Urinary bladder (tissue), 4 donors: ENCODE data around the gene SAG. TPM values are rescaled to one million over a fixed set of nuclear protein-coding genes. Genes with fewer than 3 reads are reported as not detected.

Source experiments
- DNase-seq: peaks from one replicate; pipeline ENCODE4 v3.0.0-alpha.2; 2015; ENCODE audit errors: extremely low spot score
- H3K27ac ChIP-seq: one replicate; pipeline ENCODE4 v1.5.1; 2013; ENCODE audit warnings: low read depth, mild to moderate bottlenecking, moderate library complexity
- H3K36me3 ChIP-seq: one replicate; pipeline ENCODE4 v1.6.1; 2013; ENCODE audit warnings: mild to moderate bottlenecking, moderate library complexity; ENCODE audit not compliant: insufficient read depth
- H3K4me1 ChIP-seq: one replicate; pipeline ENCODE4 v1.6.1; 2013; ENCODE audit warnings: mild to moderate bottlenecking, moderate library complexity; ENCODE audit not compliant: insufficient read depth
- H3K4me3 ChIP-seq: one replicate; pipeline ENCODE4 v1.5.1; 2013; ENCODE audit warnings: low read depth, low read length
- WGBS: extraction: QIAGEN DNeasy Blood & Tissue Kit; methylation state at CpG from one replicate; pipeline ENCODE4 v1.1.7; 2013; 5-methylcytosine and 5-hydroxymethylcytosine counted together
- polyA plus RNA-seq: library from polyadenylated mRNA; stranded (reverse); fragments of 200-250 nt; gene quantifications from one replicate; pipeline ENCODE4 v1.2.3, GENCODE V29; 2013
- total RNA-seq: library from RNA; depleted of rRNA; stranded (reverse); fragments of >200 nt; gene quantifications from one replicate; pipeline ENCODE4 v1.2.3, GENCODE V29; 2014
- donor health status: healthy with polysubstance abuse.
- donor health status: healthy.

The SAG gene
- total and polyA plus RNA-seq, 2 donors, result 0.03 TPM; not detected in 1

- no peak overlapping the region for H3K4me3 ChIP-seq
- H3K36me3 ChIP-seq, result no peaks in the 10 kb centered on the region
- DNase-seq, result no peak
- 89% methylated on average over 2 of the region's 2 CpGs for WGBS
- no peak overlapping the region for H3K27ac ChIP-seq
- H3K4me1 ChIP-seq, result no peaks in the 10 kb centered on the region
Measured at GRCh38 chr2:233301248-233301647, 6.4 kb upstream of the SAG start.

DNA sequence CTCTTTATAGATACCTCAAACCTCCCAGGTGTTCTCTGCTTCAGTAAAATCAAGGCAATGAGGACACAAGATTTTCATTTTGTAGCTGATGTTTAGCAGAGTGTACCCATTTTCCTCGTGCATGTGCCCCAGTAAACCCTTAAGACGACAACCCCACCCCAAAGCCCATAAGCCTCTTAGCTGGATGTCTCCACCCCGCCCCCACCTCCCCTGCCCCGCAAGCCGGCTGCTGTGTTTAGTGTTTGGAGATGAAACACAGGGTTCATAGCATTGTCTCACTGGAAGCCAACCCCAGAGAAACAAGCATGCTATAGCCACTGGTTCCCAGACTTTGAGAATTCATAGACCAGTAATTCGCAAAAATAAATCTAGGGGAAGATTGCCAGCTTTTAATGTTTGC is 5.8 kb upstream of the SAG start:
- H3K27ac ChIP-seq, result no peak overlapping the region
- WGBS, result 36% methylated on average over 6 of the region's 6 CpGs
- no peak for DNase-seq
- no peaks in the 10 kb centered on the region for H3K36me3 ChIP-seq
- no peak overlapping the region for H3K4me3 ChIP-seq
- no peaks in the 10 kb centered on the region for H3K4me1 ChIP-seq

DNA sequence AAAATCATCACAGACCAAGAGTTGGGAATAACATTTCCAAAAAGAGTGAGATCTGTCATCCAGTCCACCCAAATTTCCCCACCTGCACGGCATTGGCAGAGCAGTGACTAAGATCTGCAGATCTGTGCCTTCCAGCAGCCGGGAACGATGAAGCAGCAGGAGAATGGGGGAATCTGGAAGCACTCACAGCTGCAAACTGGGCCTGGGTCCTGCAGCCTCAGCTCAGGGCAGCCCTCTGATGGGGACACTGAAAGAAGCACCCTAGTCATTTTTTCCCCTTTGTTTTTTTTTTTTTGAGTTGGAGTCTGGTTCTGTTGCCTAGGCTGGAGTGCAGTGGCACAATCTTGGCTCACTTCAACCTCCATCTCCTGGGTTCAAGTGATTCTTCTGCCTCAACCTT is 4.4 kb upstream of the SAG start:
- no peaks in the 10 kb centered on the region for H3K4me1 ChIP-seq
- no peak overlapping the region for H3K4me3 ChIP-seq
- no peak overlapping the region for H3K27ac ChIP-seq
- no peaks in the 10 kb centered on the region for H3K36me3 ChIP-seq
- DNase-seq, result no peak
- WGBS, result 86% methylated on average over 3 of the region's 3 CpGs

GRCh38 chr2:233311241-233311926 is 3.8 kb downstream of the SAG start:
- H3K4me3 ChIP-seq, result no peak overlapping the region
- H3K4me1 ChIP-seq, result no peaks in the 10 kb centered on the region
- no peaks in the 10 kb centered on the region for H3K36me3 ChIP-seq
- no peak overlapping the region for H3K27ac ChIP-seq
- no peak for DNase-seq
- 88% methylated on average over 11 of the region's 11 CpGs for WGBS

GRCh38 chr2:233312874-233313273 is 5.3 kb downstream of the SAG start:
- Histone ChIP-seq H3K36me3 (no peaks in the 10 kb centered on the region), H3K4me1 (no peaks in the 10 kb centered on the region), H3K27ac (no peak overlapping the region), H3K4me3 (no peak overlapping the region)
- 68% methylated on average over 8 of the region's 8 CpGs for WGBS
- DNase-seq, result no peak

DNA sequence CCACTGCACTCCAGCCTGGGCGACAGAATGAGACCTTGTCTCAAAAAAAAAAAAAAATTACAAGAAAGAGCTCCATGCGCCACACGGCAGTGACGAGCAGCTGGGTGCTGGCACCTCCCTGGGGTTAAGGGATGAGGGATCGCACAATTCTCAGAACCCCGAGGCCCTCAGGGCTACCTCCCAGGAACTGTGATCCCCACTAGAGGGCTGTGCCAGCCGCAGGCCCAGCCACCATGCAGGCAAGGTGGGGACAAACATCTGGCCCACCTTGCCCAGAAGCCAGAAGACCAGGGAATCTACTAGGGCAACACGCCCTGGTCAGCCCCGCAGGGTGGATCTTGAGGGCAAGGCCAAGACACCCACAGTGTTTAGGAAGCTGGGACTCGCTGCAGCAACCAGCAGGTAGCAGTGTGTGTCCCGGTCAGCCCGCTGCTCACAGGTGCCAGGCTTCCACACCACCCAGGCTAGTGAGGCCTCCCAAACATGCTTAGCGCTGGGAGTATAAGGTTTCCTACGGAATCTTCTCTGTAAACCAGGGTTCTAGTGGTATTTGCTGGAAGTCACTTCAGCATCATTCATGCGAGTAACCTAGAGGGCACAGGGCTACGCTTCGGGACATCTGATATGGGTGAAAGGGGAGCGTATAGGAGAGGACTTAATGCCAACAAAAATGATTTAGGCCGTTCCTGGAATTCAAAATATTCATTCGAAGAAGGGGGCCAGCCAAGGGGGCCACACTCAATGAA is 6.7 kb downstream of the SAG start:
- Histone ChIP-seq H3K4me1 (no peaks in the 10 kb centered on the region), H3K4me3 (no peak overlapping the region), H3K36me3 (no peaks in the 10 kb centered on the region), H3K27ac (no peak overlapping the region)
- DNase-seq, result no peak
- WGBS, result 91% methylated on average over 20 of the region's 20 CpGs

DNA sequence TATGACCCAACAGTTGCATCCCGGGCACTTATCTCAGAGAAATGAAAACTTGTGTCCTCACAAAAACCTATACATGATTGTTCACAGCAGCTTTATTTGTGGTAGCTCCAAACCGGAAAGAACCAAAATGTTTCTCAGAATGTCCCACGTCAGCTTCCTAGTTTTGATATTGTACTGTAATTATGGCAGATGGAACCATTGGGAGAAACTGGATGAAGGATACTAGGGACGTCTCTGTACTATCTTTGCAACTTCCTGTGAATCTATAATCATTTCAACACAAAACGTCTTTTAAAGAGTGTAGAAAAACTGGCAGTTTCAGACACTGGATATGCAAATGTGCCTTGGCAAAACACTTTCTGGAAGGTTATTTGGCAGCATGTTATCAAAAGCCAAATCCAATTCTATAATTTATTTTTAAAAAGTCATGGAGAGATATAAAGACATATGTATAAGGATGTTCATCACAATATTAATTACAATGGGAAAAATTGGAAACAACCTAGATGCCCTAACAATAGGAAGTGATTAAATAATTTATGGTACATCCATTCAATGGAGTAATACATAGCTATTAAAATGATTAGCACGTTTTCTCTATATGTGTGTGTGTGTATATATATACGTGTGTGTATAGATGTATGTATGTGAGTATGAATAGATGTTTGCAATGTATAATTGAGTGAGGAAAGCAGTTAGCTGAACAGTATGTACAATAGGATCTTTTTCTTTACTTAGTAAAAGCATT is 9.8 kb downstream of the SAG start:
- Histone ChIP-seq H3K27ac (no peak overlapping the region), H3K4me3 (no peak overlapping the region), H3K4me1 (no peaks in the 10 kb centered on the region), H3K36me3 (no peaks in the 10 kb centered on the region)
- DNase-seq, result no peak
- WGBS, result 70% methylated on average over 7 of the region's 7 CpGs

- Histone ChIP-seq H3K27ac (no peak overlapping the region), H3K4me1 (no peaks in the 10 kb centered on the region), H3K4me3 (no peak overlapping the region), H3K36me3 (no peaks in the 10 kb centered on the region)
- DNase-seq, result no peak
- WGBS, result 70% methylated on average over 5 of the region's 5 CpGs
Measured at GRCh38 chr2:233319256-233319655, 11.6 kb downstream of the SAG start.

DNA sequence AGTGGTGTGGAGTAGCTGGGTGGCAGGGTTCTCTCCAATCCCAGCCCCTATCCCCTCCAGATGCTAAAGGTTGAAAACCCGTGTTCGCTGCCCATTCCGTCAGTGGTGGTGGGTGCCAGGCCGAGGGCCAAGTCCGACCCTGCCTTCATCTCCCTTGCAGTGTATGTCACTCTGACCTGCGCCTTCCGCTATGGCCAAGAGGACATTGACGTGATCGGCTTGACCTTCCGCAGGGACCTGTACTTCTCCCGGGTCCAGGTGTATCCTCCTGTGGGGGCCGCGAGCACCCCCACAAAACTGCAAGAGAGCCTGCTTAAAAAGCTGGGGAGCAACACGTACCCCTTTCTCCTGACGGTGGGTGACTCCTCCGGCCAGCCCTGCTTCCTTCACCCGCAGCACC is 12.9 kb downstream of the SAG start:
- Histone ChIP-seq H3K4me1 (no peaks in the 10 kb centered on the region), H3K4me3 (no peak overlapping the region), H3K36me3 (no peaks in the 10 kb centered on the region), H3K27ac (no peak overlapping the region)
- 93% methylated on average over 17 of the region's 17 CpGs for WGBS
- DNase-seq, result no peak

- no peak for DNase-seq
- no peaks in the 10 kb centered on the region for H3K4me1 ChIP-seq
- WGBS, result 57% methylated on average over 6 of the region's 6 CpGs
- H3K27ac ChIP-seq, result no peak overlapping the region
- no peak overlapping the region for H3K4me3 ChIP-seq
- no peaks in the 10 kb centered on the region for H3K36me3 ChIP-seq
Measured at GRCh38 chr2:233321166-233321565, 13.6 kb downstream of the SAG start.

DNA sequence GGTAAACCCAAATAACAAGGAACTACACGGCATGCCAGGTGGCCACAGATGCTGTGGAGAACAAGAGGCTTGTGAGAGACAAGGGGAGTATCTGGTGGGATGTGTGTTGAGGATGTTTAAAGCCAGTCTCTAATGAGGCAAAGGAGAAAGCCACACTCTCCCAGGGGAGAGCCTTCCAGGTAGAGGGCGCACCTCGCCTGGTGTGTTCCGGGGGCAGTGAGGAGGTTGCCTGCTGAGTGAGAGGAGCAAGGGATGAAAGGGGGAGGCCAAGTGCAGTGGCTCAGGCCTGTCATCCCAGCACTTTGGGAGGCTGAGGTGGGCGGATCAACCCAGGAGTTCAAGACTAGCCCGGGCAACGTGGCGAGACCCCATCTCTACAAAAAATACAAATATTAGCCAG is 16.2 kb downstream of the SAG start:
- H3K36me3 ChIP-seq, result no peaks in the 10 kb centered on the region
- H3K4me1 ChIP-seq, result no peaks in the 10 kb centered on the region
- no peak overlapping the region for H3K27ac ChIP-seq
- no peak overlapping the region for H3K4me3 ChIP-seq
- DNase-seq, result no peak
- 89% methylated on average over 8 of the region's 8 CpGs for WGBS

- no peak overlapping the region for H3K27ac ChIP-seq
- H3K36me3 ChIP-seq, result no peaks in the 10 kb centered on the region
- H3K4me1 ChIP-seq, result no peaks in the 10 kb centered on the region
- H3K4me3 ChIP-seq, result no peak overlapping the region
- 70% methylated on average over 4 of the region's 4 CpGs for WGBS
- DNase-seq, result no peak
Measured at GRCh38 chr2:233325256-233325655, 17.6 kb downstream of the SAG start.

DNA sequence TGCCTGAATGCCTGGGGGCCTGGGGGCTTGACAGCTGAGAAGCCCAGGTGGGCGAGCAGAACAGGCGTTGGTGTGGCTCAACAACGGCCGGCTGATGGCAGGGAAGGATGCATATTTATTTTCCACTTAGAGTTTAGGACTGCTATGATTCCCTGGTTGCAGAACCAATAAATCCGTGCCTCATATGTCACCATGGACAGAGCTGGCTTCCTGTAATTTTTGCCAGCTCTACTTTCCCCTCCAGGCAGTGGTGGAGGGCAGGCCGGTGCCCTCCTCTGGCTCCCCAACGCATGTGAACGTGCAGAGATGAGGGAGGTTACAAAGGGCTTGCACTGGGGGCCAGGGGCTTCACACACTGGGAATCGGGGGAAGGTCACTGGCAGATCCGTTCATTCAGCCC is 18.2 kb downstream of the SAG start:
- WGBS, result 67% methylated on average over 10 of the region's 10 CpGs
- Histone ChIP-seq H3K4me3 (no peak overlapping the region), H3K4me1 (no peaks in the 10 kb centered on the region), H3K36me3 (no peaks in the 10 kb centered on the region), H3K27ac (no peak overlapping the region)
- no peak for DNase-seq

DNA sequence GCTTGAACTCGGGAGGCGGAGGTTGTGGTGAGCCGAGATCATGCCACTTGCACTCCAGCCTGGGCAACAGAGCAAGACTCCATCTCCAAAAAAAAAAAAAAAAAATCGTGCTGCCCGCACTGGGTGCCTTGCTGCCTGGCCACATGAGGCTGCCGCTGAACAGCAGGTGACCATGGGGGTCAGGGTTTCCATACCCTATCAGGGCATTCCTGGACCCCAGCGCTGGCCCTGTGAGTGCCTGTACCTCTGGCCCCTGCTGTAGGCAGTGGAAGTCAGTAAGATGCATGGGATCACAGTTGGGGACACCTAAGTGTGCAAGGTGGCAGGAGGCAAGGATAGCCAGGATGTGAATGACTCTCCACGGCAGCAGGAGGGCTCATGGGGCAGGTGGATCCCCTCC is 18.9 kb downstream of the SAG start:
- no peak overlapping the region for H3K4me3 ChIP-seq
- H3K4me1 ChIP-seq, result no peaks in the 10 kb centered on the region
- 92% methylated on average over 8 of the region's 8 CpGs for WGBS
- no peaks in the 10 kb centered on the region for H3K36me3 ChIP-seq
- DNase-seq, result no peak
- H3K27ac ChIP-seq, result no peak overlapping the region
